CD14-positive monocyte (primary cell): ENCODE measurements around the gene EBI3. TPM values are rescaled to one million over a fixed set of nuclear protein-coding genes. Genes with fewer than 3 reads are reported as not detected.

Experiments used
- DNase-seq, 3 donors: peaks; one replicate each; pipeline ENCODE4 v3.0.0-alpha.2; 2011 to 2022
- H2AFZ ChIP-seq: 2 replicates; pipeline ENCODE4 v1.6.0; 2012; ENCODE audit warnings: mild to moderate bottlenecking, low read depth, low read length, inconsistent platforms; ENCODE audit not compliant: insufficient read depth, poor library complexity, severe bottlenecking
- H3K27ac ChIP-seq, 2 donors: 1 replicate in 1 of 2; 2 replicates in 1 of 2; pipeline ENCODE4 v1.5.1; 2012 to 2013; ENCODE audit warnings: low read length in 2 of 2, control low read depth in 1 of 2, inconsistent platforms in 1 of 2, low read depth in 1 of 2, mild to moderate bottlenecking in 1 of 2
- H3K27me3 ChIP-seq, 2 donors: one replicate each; pipeline versions ENCODE4 v1.6.0 to v1.6.1; 2011 to 2013; ENCODE audit warnings: low read length in 2 of 2; ENCODE audit not compliant: control insufficient read depth in 2 of 2, insufficient read depth in 2 of 2
- H3K36me3 ChIP-seq, 2 donors: replicated peaks in 1 of 2; 1 replicate in 1 of 2; 2 replicates in 1 of 2; pipeline versions ENCODE4 v1.5.1 to v1.6.1; 2012 to 2013; ENCODE audit warnings: low read length in 2 of 2, control low read depth in 1 of 2, inconsistent platforms in 1 of 2, mild to moderate bottlenecking in 1 of 2; ENCODE audit not compliant: insufficient read depth in 2 of 2, control insufficient read depth in 1 of 2
- H3K4me1 ChIP-seq, 2 donors: 1 replicate in 1 of 2; 2 replicates in 1 of 2; pipeline versions ENCODE4 v1.5.1 to v1.6.1; 2012 to 2013; ENCODE audit warnings: low read length in 2 of 2, control low read depth in 1 of 2, inconsistent platforms in 1 of 2, mild to moderate bottlenecking in 1 of 2, moderate library complexity in 1 of 2; ENCODE audit not compliant: insufficient read depth in 2 of 2, control insufficient read depth in 1 of 2
- H3K4me2 ChIP-seq: replicated peaks from 2 replicates; pipeline ENCODE3; 2012; ENCODE audit warnings: low read length, moderate library complexity, mild to moderate bottlenecking; ENCODE audit not compliant: poor library complexity, severe bottlenecking; ENCODE audit errors: extremely low read depth
- H3K4me3 ChIP-seq, 3 experiments: fragments of 200-600 bp in 1 of 3; sonication (generic) in 1 of 3; replicated peaks in 1 of 3; 1 replicate in 2 of 3; 2 replicates in 1 of 3; pipeline ENCODE4 v1.5.1; 2011 to 2013; ENCODE audit warnings: low read length in 3 of 3, mild to moderate bottlenecking in 3 of 3, control low read depth in 2 of 3, low read depth in 2 of 3, inconsistent platforms in 1 of 3, moderate library complexity in 1 of 3
- H3K79me2 ChIP-seq: 2 replicates; pipeline ENCODE4 v1.6.0; 2012; ENCODE audit warnings: mild to moderate bottlenecking, control low read depth, inconsistent platforms, low read length, moderate library complexity; ENCODE audit not compliant: insufficient read depth
- H3K9ac ChIP-seq: 2 replicates; pipeline ENCODE4 v1.6.0; 2017; ENCODE audit warnings: low read length, mild to moderate bottlenecking; ENCODE audit not compliant: insufficient read depth, poor library complexity, severe bottlenecking
- H3K9me3 ChIP-seq, 2 donors: replicated peaks in 1 of 2; 1 replicate in 1 of 2; 2 replicates in 1 of 2; pipeline versions ENCODE4 v1.5.1 to v1.6.1; 2012 to 2013; ENCODE audit warnings: low read length in 2 of 2, control low read depth in 1 of 2; ENCODE audit not compliant: control insufficient read depth in 1 of 2, insufficient read depth in 1 of 2
- H4K20me1 ChIP-seq: 2 replicates; pipeline ENCODE4 v1.6.0; 2012; ENCODE audit warnings: mild to moderate bottlenecking, low read length, control low read depth, moderate library complexity; ENCODE audit not compliant: insufficient read depth
- H3K27ac Mint-ChIP-seq, 7 donors: one replicate each; pipeline ENCODE4 v1.8.0; 2020; ENCODE audit warnings: mild to moderate bottlenecking in 7 of 7, mixed read lengths in 7 of 7, moderate library complexity in 6 of 7, inconsistent platforms in 2 of 7
- H3K27me3 Mint-ChIP-seq, 3 donors: one replicate each; pipeline ENCODE4 v1.8.0; 2021 to 2022; ENCODE audit warnings: low read depth in 3 of 3, mild to moderate bottlenecking in 3 of 3, mixed read lengths in 3 of 3, moderate library complexity in 3 of 3, inconsistent platforms in 1 of 3
- H3K36me3 Mint-ChIP-seq, 2 donors: one replicate each; pipeline ENCODE4 v1.8.0; 2020; ENCODE audit warnings: mixed read lengths in 2 of 2, inconsistent platforms in 1 of 2, mild to moderate bottlenecking in 1 of 2
- H3K4me1 Mint-ChIP-seq: one replicate; pipeline ENCODE4 v1.8.0; 2020; ENCODE audit warnings: mild to moderate bottlenecking, mixed read lengths
- H3K4me3 Mint-ChIP-seq, 2 donors: one replicate each; pipeline ENCODE4 v1.8.0; 2020; ENCODE audit warnings: mild to moderate bottlenecking in 2 of 2, mixed read lengths in 2 of 2, moderate library complexity in 1 of 2
- H3K9me3 Mint-ChIP-seq, 7 donors: one replicate each; pipeline ENCODE4 v1.8.0; 2020 to 2022; ENCODE audit warnings: mixed read lengths in 7 of 7, mild to moderate bottlenecking in 6 of 7, moderate library complexity in 6 of 7, inconsistent platforms in 2 of 7
- WGBS: methylation state at CpG from one replicate; pipeline ENCODE4 v1.1.5; 2013; ENCODE audit warnings: missing lambda C conversion rate; ENCODE audit not compliant: insufficient coverage; 5-methylcytosine and 5-hydroxymethylcytosine counted together
- intact Hi-C, 2 donors: fragments of 100-400 bp; cut with micrococcal nuclease; formaldehyde crosslinking; loops; one replicate each; pipeline versions ENCODE4 v1.15.0 to v1.15.1; 2023
- polyA plus RNA-seq, 3 donors: library from polyadenylated mRNA; depleted of rRNA in 1 of 3; unstranded in 2 of 3; stranded (reverse) in 1 of 3; fragments of 300-500 nt in 2 of 3; fragments of >200 nt in 1 of 3; fragmentation: Illumina TruSeq in 2 of 3; gene quantifications; 1 replicate in 2 of 3; 2 replicates in 1 of 3; pipeline ENCODE4 v1.2.3, GENCODE V29; 2012 to 2021
- TF ChIP-seq, protein P1 (sequence below): fragments of 200-600 bp; IDR thresholded peaks from one replicate; pipeline ENCODE4 v1.8.0; 2022; ENCODE audit warnings: antibody characterized with exemption, mild to moderate bottlenecking

Gene EBI3
- polyA plus RNA-seq, 3 donors = 0.14 to 0.40 TPM; not detected in 1

DNA sequence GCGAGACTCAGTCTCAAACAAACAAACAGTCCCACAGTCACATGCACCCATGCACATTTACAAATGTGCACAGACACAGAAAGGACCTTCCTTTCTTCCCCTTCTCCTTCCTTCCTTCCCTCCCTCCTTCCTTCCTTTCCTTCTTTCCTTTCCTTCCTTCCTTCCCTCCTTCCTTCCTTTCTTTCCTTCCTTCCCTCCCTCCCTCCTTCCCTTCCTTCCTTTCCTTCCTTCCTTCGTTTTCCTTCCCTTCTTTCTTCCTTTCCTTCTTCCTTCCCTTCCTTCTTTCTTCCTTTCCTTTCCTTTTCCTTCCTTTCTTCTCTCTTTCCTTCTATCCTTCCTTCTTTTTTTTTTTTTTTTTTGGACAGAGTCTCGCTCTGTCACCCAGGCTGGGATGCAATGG, 16.2 kb upstream of the EBI3 start:
- no peaks in the 10 kb centered on the region for H3K36me3 Mint-ChIP-seq

DNA sequence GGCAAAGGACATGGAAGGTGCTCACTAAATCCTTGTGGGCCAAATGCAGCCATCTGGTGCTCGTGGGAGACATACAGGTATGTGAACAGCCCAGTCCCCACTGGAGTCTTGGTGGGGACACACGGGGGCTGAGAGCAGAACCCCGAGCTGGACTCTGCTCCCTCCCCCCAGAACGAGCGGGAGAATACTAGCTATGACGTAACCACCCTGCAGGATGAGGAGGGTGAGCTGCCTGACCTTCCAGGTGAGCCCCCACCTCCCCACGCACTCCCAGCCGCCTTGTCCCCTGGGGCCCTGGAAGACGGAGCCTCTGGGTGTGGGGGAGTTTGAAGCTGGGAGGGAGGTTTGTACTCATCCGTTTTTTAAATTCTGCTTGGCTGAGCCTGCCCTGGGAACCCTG, 13.5 kb upstream of the EBI3 start:
- peaks cover 2 to 14% (median 6%) of the 10 kb centered on the region in 7 donors for H3K9me3 Mint-ChIP-seq
- no peaks in the 10 kb centered on the region for H3K4me1 Mint-ChIP-seq
- H3K27me3 Mint-ChIP-seq = peaks cover 0 to 4% (median 2%) of the 10 kb centered on the region in 3 donors
- intact Hi-C loops = no loop called here
- DNase-seq = no peak
- H3K9me3 ChIP-seq = peaks cover 4 to 9% of the 10 kb centered on the region in 2 donors
- no peaks in the 10 kb centered on the region for H3K36me3 Mint-ChIP-seq
- no peaks in the 10 kb centered on the region for H3K27me3 ChIP-seq
- no peak overlapping the region for H3K4me3 ChIP-seq
- H3K4me3 Mint-ChIP-seq = no peak overlapping the region
- no peak overlapping the region for H2AFZ ChIP-seq
- H4K20me1 ChIP-seq = no peaks in the 10 kb centered on the region
- H3K4me1 ChIP-seq = no peaks in the 10 kb centered on the region
- no peaks in the 10 kb centered on the region for H3K36me3 ChIP-seq
- H3K27ac Mint-ChIP-seq = no peak overlapping the region
- no peaks in the 10 kb centered on the region for H3K79me2 ChIP-seq
- 80% methylated on average over 2 of the region's 10 CpGs for WGBS
- H3K9ac ChIP-seq = no peak overlapping the region
- TF ChIP-seq, protein P1, sequence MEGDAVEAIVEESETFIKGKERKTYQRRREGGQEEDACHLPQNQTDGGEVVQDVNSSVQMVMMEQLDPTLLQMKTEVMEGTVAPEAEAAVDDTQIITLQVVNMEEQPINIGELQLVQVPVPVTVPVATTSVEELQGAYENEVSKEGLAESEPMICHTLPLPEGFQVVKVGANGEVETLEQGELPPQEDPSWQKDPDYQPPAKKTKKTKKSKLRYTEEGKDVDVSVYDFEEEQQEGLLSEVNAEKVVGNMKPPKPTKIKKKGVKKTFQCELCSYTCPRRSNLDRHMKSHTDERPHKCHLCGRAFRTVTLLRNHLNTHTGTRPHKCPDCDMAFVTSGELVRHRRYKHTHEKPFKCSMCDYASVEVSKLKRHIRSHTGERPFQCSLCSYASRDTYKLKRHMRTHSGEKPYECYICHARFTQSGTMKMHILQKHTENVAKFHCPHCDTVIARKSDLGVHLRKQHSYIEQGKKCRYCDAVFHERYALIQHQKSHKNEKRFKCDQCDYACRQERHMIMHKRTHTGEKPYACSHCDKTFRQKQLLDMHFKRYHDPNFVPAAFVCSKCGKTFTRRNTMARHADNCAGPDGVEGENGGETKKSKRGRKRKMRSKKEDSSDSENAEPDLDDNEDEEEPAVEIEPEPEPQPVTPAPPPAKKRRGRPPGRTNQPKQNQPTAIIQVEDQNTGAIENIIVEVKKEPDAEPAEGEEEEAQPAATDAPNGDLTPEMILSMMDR = no peak
- H3K4me2 ChIP-seq = no peak overlapping the region
- no peak overlapping the region for H3K27ac ChIP-seq

More for the DNA sequence above, 16.2 kb upstream of the EBI3 start:
- Mint-ChIP-seq H3K9me3 (peaks cover 2 to 12% (median 6%) of the 10 kb centered on the region in 7 donors), H3K4me1 (no peaks in the 10 kb centered on the region), H3K27me3 (peaks cover 2 to 3% (median 3%) of the 10 kb centered on the region in 3 donors), H3K27ac (no peak overlapping the region), H3K4me3 (no peak overlapping the region)
- Histone ChIP-seq H3K36me3 (no peaks in the 10 kb centered on the region), H3K27ac (no peak overlapping the region), H3K4me1 (no peaks in the 10 kb centered on the region), H3K79me2 (no peaks in the 10 kb centered on the region), H4K20me1 (no peaks in the 10 kb centered on the region), H3K4me3 (no peak overlapping the region), H3K4me2 (no peak overlapping the region), H3K9me3 (peaks cover 4 to 9% of the 10 kb centered on the region in 2 donors), H2AFZ (no peak overlapping the region), H3K27me3 (no peaks in the 10 kb centered on the region), H3K9ac (no peak overlapping the region)
- 71% methylated on average over 2 of the region's 3 CpGs for WGBS
- intact Hi-C loops = no loop called here
- TF ChIP-seq, protein P1 = no peak
- no peak for DNase-seq
